COLO668 (cell line): ENCODE measurements around the gene OVOL1.
A peak's percentile ranks its signal among the peaks of the same experiment; 100 is the strongest.

Experiments used
- DNase-seq: peaks from one replicate; lab custom pipeline; 2025; ENCODE audit not compliant: unreplicated experiment; lab: John Stamatoyannopoulos, UW

The OVOL1 gene

DNA sequence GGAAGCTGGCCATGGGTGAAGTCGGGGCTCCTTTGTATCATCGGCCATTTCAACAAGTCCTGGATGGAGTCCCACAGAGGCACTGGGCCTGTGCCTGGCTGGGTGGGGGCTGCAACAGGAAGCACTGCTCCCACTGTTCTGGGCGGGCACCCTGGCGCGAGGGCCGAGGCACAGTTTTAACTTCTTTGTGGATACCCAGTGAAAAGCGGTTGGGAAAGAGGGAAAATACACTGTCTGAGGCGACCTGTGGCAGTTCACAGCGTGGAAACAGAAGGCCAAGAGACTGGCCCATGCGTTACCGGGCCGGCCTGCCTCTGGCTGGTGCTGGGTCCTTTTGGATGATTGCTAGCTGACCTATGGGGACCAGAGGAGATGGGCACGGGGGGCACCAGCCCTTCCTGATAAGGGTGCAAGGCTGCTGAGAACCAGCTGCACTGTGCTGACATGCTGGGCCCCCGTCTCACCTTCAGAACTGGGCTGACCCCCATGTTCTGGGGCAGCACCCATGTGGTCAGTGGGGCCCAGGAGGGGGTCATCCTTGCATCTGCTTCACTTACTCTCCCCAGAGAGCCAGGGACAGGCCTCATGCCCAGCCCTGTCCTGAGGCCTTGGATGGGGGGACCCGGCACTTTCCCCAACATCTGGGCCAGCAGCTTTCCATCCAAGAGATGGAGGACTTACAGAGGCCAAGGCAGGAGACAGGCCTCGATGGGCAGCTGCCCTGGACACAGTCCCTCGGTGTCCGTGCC lies 4.2 kb downstream of the OVOL1 start:
- DNase-seq = no peak

DNA sequence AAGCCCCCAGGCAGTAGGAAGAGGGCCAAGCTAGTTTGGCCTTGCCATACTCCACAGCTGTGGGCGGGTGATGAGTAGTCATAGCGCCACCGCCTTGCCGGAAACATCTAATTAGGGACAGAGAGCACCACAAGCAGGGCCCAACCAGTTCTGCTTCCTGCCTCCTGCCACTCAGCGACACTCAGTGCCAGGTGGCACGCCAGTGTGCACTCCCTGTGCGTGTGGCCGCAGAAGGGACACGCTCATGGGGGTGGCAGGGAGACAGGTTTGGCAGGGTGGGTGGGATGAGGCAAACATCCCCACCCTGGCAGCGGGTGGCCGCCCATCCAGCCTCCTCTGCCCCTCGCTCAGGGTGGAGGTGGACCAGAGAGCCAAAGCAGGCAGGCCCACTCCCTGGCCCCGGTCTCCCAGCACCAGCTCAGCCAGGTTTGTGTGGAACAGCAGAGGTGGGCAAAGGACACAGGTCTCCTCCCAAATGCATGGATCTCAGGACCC lies 4.9 kb downstream of the OVOL1 start:
- DNase-seq = peak; percentile 74

DNA sequence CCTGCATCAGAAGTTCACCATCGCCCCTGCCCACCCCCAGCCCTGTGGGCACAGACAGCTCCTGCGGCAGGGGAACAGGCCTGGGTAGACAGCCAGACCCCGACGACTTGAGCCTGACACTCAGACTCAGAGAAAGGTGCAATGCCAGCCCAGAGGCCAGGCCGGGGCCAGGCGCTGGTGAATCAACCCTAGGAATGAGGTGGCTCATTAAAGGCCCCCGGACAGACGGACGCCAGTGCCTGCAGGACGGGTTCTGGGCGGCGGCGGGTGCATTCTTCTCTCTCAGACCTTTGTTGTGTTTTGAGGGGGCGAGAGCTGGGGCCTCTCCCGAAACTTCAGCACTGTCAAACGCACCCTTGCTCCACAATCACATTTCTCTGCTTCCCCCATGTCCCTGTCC lies 5.6 kb downstream of the OVOL1 start:
- DNase-seq = no peak

DNA sequence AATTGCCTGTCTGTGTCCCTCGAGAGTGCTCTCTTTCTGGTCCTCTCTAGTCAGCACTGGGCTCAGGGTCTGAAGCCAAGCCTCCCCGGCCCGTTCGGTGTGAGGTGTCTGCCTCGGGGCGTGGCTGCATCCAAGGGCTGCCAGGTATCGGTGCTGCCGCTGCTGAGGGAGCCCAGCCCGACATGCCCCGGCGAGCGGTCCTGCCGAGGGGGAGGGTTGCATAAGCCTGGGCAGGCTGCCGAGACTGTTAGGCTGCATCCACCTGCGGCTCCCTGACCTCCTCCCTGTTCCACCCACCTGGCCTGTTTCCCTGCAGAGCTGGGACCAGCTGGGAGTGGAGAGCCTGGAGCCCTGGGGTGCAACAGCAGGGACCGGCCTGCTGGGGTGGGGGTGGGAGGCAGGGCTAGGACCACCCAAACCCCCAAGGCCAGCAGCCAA lies 6.3 kb downstream of the OVOL1 start:
- peak; percentile 75 for DNase-seq

DNA sequence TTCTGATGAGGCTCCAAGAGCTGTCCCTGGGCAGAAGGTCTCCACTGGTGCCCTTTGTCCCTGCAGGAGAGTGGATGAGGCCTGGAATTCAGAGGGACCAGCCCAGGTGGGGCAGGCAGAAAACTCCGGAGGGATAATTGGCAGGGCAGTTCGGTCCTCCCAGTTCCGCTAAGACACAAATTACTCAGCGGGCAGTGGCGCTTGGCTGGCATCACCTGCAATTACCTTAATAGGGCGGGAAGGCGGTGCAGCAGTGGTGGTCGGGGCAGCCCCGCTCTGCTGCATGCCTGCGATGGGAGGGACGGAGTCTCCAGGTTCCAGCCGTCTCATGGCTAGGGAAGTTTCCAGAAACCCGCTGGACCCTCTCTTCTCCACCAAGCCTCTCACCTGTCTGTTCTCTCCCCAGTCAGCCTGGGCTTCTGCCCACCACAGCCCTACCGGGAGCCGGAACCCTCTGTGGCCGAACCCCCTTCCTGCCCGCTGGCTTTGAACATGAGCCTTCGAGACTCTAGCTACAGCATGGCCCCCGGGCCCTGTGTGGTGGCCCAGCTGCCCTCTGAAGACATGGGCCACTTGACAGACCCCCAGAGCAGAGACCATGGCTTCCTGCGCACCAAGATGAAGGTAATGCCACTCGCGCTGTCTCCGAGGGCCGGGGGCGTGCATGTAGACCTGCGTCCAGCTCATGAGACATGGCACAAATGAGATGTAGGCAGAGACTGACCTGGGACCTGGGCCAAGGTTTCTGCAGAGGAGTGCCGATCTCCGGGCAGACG lies 7.0 kb downstream of the OVOL1 start:
- DNase-seq = no peak

DNA sequence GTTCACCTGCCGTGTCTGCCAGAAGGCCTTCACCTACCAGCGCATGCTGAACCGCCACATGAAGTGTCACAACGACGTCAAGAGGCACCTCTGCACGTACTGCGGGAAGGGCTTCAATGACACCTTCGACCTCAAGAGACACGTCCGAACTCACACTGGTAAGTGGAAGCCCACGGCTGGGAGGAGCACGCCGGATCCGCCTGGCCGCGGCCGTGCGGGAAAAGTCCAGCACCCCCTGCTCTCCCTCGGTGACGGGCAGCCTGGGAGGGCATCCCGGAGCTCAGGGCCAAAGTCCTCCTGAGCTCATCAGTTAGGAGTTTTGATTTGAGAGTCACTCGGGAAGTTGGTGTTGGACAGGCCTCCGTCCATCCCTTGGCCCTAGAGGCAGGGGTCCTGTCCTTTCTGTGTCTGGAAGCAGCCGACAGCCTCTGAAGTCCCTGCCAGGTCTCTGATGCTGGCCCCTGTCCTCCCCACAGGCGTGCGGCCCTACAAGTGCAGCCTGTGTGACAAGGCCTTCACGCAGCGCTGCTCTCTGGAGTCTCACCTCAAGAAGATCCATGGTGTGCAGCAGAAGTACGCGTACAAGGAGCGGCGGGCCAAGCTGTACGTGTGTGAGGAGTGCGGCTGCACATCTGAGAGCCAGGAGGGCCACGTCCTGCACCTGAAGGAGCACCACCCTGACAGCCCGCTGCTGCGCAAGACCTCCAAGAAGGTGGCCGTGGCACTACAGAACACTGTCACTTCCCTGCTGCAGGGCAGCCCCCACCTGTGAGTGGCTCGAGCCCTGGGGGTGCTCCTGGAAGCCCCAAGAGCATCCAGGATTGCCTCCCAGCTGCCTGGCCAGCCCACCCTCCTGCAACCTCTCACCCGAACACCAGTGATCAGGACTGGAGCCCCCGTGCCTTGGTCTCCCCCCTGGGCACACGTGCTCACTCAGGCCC lies 8.0 kb downstream of the OVOL1 start:
- no peak for DNase-seq

DNA sequence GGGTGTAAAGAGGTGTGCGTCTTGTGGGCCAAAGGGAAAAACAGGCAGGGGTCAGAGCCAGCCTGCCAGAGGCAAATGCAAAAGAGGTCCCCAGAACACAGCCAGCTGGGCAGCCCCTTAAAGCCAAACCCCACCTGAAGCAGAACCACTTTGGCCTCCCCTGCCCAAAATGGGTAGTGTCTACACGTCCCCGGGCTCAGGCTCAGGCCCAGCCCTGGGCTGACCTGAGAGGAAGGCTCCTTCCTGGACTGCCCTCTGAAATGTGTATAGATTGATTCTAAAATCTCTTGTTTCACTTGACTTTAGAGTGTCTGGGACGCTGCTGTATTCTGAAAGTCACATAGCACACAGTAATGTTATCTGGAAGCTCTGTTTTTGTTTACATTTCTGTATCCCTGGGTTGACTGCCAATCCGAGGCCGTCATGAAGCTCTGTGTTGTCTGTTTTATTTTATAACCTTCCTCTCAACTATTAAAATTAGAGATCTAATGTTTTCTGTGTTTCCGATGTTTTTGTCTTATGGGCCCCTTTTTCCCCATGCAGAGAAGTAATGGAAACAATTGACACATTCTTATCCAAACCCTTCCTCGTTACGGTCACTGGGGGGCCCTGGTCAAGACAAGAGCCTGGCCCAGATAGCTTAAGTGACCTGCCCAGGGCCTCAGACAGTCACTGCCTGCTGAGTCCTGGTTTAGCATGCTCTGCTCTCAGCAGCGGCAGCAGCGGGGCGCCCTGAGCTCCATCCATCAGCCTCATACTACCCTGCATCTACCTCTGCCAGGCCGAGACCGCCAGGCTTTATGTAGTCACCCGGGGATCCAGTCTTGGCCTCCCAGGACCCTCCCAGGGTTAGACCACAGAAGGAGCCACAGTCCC lies 10.1 kb downstream of the OVOL1 start:
- no peak for DNase-seq

DNA sequence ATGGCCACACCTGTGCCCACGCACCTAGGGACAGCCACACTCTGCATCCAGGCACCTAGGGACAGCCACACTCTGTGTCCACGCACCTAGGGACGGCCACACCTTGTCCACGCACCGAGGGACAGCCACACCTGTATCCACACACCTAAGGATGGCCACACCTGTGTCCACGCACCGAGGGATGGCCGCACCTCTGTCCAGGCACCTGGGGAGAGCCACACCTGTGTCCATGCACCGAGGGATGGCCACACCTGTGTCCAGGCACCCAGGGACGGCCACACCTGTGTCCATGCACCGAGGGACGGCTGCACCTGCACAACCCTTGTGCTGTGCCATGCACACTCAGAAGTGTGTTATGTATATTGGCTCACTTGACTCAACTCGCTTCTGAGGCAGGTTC lies 10.8 kb downstream of the OVOL1 start:
- no peak for DNase-seq

DNA sequence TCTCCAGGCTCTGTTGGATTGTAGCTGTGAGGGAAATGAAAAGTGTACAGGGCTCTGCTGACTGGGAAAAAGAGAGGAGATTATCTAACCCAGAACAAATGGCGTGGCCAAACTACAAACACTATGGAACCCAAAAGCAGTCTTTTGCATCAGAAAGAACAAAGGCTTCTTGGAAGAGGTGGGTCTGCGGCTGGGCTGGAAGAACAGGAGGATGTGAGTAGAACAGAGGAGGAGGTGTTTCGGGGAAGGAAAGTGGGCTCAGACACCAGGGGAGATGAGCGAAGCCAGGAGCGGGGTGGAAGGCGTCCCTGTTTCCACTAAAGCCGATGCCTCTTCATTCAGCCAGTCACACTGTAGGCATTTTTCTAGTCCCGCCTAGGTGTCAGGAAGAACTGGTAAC lies 12.0 kb downstream of the OVOL1 start:
- no peak for DNase-seq

DNA sequence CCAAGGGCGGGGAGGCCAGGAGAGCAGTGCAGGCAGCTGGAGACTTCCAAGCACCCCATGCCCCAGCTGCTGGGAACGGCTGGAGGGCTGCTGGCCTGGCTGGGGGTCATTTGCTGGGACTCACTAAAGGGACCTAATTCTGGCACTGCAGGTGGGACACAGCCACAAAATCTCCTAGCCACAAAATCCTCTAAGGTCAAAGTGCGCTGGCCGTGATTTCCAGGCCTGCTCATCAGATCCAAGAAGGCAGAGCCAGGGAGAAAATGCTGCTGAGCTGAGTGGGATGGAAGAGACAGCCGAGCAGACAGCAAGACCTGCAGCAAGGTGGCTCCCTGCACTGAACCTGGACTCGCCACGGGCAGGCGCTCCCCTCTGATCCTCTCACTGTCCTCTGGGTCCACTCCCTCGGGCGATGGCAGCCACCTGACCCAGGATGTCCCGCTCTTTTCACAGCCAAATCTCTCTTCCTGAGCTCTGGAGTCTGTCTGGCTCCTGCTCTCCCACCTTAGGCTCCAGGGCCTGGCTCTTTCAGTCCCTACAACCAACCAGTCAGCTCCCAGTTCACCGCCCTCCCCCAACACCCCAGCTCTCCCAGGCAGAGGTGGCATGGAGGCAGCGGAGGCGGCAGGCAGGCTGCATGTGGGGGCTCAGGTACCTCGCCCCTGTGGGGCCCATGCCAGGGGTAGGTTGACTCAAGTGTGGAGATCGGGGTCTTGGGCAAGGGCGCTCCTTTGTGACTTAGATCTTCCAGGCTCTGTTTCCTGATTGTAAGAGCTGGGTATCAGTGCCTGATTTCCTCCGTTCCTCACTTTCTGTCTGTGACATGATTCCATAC lies 14.5 kb downstream of the OVOL1 start:
- DNase-seq = no peak

DNA sequence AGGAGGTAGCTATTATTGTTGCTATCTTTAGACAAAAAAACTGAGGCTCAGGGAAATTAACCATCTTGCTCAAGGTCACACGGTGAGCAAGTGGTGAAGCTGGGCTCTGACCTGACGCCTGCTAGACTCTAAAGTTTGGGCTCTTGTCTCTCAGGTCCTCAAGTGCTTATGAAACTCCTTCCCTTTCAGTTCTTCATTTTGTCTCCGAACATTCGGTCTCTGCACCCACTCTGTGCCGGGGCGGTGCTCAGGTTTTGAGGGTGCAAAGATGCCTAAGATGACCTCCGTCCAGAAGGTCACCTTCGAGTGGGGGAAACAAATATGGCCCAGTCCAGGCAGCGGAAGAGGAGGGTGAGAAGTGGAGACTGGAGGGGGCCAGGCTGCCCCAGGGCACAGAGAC lies 16.0 kb downstream of the OVOL1 start:
- no peak for DNase-seq

DNA sequence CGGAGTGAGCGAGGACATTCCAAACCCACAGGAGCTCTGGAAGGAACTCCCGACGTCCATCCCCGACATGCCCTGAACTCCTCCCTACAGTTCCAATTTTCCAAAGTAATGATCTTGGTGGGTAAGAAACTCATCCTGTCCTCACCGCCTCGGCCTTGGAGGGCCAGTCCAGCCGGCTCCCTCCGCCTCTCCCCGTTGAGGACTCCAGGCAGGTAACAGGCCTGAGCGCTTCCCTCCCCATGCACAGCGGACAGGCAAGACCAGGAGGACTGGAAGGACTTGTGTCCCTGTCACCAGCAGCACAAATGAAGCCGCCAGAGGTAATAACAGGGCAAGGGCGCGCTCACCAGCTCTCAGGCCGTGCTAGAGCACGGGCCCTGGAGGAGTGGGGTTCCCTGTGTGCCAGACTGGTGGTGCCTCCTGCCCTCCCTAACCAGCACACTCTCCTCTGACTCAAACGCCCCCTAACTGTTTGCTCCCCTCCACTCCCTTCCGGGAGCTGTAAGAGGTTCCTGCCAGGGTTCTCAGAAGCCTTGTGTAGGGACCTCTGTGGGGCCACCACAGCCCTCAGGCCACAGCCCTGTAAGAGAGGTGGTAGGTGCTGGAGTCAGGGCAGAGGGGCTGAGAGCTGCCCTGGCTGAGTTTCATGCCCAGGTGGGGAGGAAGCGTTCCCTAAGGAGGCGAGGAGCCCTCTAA lies 17.1 kb downstream of the OVOL1 start:
- DNase-seq = no peak

DNA sequence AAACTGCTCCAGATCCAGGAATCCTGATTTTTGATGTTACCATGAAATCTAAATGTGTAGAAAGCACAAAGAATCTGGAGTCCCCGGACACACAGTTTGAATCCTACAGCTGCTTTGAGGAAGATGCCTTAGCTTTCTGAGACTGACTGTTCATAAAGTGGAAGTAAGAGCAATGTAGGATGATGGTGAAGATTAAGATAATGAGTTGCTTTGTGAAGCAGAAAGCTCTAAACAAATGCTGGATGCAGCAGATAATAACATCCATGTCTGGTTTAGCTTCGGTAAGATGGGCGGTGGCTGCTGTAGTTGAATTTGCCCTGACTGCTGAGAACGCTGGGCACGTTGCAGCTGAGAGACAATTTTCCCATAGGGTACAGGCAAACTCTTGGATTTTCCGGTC lies 20.1 kb downstream of the OVOL1 start:
- no peak for DNase-seq

DNA sequence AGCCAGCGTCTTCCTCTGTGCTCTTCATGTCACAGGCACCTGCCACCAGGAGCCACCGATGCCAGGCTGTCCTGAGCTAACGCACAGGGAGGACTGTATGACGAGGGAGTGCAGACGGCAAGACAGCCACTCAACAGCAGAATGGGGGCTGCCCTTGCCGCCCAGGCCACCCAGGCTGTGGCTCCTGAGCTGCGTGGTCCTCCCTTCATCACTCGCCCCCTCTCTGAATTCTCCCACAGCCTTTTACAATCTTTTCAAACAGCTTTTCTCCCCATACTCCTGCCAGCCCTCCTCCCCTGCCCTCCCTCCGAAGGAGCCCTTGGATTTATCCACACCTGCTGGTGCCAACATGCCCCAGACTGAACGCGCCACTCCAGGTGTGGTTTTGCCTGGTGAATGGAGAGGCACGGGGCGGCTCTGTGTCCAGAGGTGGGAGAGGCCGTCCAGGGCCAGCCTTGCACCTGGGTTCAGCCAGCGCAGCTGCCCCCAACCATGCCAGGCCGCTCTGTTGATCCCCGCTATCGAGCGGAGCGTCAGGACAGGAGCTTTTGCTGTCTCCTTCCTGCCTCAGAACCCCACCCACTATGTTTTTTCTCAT lies 22.0 kb downstream of the OVOL1 start:
- DNase-seq = no peak

DNA sequence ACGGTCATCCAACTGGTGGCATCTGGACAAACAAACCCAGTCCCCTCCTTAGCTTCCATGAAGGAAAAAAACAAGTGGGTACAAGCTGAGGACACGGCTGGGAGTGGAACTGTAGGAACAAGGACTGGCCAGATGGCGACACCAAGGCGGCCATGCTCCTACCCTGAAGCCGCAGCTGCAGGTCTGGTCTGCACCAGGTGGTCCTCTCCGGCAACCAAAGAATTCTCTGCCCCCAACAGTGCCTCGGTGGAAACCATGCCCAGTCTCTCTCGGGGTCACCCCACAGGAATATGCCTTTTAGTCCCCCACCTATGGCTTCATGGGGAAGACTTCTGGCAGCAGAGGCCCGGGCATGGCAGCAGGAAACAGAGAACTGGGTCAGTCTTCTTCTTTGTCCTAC lies 22.6 kb downstream of the OVOL1 start:
- no peak for DNase-seq

DNA sequence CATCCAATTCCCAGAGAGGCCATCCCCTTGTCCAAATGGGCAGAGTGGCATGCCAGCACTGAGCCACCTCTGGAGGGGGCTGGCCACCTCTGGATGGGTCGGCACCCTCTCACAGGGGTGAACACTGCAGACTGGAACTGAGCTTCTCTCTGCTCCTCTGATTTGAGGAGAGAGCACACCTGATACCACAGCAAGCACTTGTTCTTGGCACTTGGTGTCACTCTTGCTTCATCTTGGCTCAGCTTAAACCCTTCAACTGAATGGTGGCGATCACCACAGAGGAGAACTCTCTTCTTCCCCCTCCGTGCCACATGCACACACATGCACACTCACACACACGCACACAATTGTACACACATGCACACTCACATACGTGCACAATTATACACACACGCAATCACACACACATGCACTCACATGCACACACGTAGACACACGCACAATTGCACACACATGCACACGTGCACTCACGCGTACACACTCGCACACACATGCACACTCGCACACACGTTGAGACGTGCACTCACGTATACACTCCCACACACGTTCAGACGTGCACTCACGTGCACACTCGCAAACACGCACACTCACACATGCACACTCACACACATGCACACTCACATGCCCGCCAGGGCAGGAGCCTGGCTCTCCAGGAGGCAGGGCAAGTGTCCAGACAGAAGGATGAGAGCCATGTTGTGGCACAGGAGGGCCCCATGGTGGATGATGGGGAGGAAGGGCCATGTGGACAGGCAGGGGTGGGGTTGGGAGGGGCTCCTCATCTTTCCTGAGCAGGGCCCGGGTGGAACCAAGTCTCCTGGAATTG lies 23.4 kb downstream of the OVOL1 start:
- no peak for DNase-seq

DNA sequence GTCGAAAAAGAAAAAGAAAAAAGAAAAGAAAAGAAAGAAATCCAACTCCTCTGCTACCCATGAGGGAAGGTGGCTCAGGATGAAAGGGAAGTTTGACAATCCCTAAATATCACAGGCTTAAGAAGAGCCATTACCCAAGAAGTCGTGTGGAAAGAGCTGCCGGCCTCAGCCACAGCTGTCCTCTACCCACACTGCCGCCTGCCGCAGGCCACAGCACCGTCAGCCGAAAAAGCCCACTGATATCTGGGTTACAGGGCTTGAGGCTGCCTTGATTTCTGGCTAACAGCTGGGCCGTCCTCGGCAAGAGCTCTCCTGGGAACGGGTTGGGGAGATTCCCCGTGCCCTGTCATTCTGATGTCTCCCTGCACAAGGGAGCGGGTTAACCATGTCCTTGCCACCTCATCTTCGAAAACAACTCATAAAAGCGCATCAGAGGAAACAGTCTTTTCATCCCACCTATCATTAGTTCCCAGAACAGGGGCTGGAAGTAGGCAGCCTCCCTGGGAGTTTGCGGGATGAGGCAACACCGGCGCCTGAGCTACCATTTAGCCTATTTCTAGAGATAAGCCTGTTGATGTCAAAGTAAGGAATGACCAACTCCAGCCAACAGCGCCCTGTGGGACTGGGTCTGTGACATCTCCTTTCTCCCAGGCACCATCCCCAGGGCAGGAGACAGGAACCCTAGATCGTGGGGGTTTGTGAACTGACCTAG lies 25.1 kb downstream of the OVOL1 start:
- no peak for DNase-seq
